Transverse colon (tissue), 3 donors: Measurements from ENCODE around the gene CDCP2.

Experiments
- EP300 ChIP-seq: sonication (generic); formaldehyde crosslinking; IDR thresholded peaks from one replicate; pipeline ENCODE4 v1.6.1; 2017; ENCODE audit warnings: antibody characterized with exemption, low read depth
- TF ChIP-seq, protein P1 (sequence below), 5 experiments: fragments of 200-600 bp in 3 of 5; fragments of 450-650 bp in 2 of 5; sonication (generic) in 3 of 5; IDR thresholded peaks; 1 replicate in 2 of 5; 2 replicates in 3 of 5; pipeline ENCODE4 v1.5.1; 2016 to 2017; ENCODE audit warnings: antibody characterized with exemption in 5 of 5, inconsistent platforms in 3 of 5, mild to moderate bottlenecking in 2 of 5, moderate library complexity in 1 of 5

- TF ChIP-seq, protein P1, sequence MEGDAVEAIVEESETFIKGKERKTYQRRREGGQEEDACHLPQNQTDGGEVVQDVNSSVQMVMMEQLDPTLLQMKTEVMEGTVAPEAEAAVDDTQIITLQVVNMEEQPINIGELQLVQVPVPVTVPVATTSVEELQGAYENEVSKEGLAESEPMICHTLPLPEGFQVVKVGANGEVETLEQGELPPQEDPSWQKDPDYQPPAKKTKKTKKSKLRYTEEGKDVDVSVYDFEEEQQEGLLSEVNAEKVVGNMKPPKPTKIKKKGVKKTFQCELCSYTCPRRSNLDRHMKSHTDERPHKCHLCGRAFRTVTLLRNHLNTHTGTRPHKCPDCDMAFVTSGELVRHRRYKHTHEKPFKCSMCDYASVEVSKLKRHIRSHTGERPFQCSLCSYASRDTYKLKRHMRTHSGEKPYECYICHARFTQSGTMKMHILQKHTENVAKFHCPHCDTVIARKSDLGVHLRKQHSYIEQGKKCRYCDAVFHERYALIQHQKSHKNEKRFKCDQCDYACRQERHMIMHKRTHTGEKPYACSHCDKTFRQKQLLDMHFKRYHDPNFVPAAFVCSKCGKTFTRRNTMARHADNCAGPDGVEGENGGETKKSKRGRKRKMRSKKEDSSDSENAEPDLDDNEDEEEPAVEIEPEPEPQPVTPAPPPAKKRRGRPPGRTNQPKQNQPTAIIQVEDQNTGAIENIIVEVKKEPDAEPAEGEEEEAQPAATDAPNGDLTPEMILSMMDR (IDR thresholded peaks at IDR 0.05): no peak
- no peak for TF ChIP-seq EP300
Observed at GRCh38 chr1:54091666-54092065, 61.1 kb downstream of the CDCP2 start.
